Panc1 (cell line): ENCODE results near the gene RPAP3. TPM values are rescaled to one million over a fixed set of nuclear protein-coding genes. Genes with fewer than 3 reads are reported as not detected.

Experiments
- ATAC-seq: fragments of 200-7000 bp; cut with Tn5 transposase; 2 replicates; pipeline ENCODE4 v1.9.1; 2020; ENCODE audit warnings: mild to moderate bottlenecking, moderate library complexity
- BruUV-seq: library from RNA; stranded (reverse); fragments of 400-500 nt; replicated peaks from 2 replicates; lab custom pipeline; 2021; lab: Mats Ljungman, UMichigan
- CTCF ChIA-PET: fragments of 300-600 bp; sonication (Branson Sonifier 250); formaldehyde crosslinking; loops from one replicate; lab custom pipeline; 2022; ENCODE audit warnings: antibody characterized with exemption; lab: Charles Lee
- POLR2A ChIA-PET: fragments of 300-600 bp; sonication (Branson Sonifier 250); formaldehyde crosslinking; loops from one replicate; lab custom pipeline; 2022; ENCODE audit warnings: antibody characterized with exemption; lab: Charles Lee
- DNase-seq: peaks from one replicate; pipeline ENCODE4 v3.0.0-alpha.2; 2010; ENCODE audit warnings: low read depth, low spot score
- H3K27ac ChIP-seq: 2 replicates; pipeline ENCODE4 v1.5.1; 2011; ENCODE audit warnings: mild to moderate bottlenecking, low read length, inconsistent platforms
- H3K27me3 ChIP-seq: fragments of 200-500 bp; sonication (Bioruptor generic); 2 replicates; pipeline ENCODE4 v1.6.0; 2014; ENCODE audit warnings: low read length, inconsistent platforms; ENCODE audit not compliant: control insufficient read depth, insufficient read depth
- H3K36me3 ChIP-seq: fragments of 200-500 bp; sonication (Bioruptor generic); 2 replicates; pipeline ENCODE4 v1.5.1; 2014; ENCODE audit warnings: inconsistent platforms, mild to moderate bottlenecking, low read length, moderate library complexity; ENCODE audit not compliant: control insufficient read depth, insufficient read depth
- H3K4me1 ChIP-seq: 2 replicates; pipeline ENCODE4 v1.5.1; 2011; ENCODE audit warnings: inconsistent platforms, mild to moderate bottlenecking, low read length, moderate library complexity; ENCODE audit not compliant: control insufficient read depth, insufficient read depth
- H3K4me3 ChIP-seq, 2 experiments: 2 replicates each; pipeline ENCODE4 v1.5.1; 2011 to 2012; ENCODE audit warnings: low read depth in 2 of 2, low read length in 2 of 2, mild to moderate bottlenecking in 2 of 2, inconsistent platforms in 1 of 2, moderate library complexity in 1 of 2
- H3K9me3 ChIP-seq: fragments of 200-500 bp; sonication (Bioruptor generic); 2 replicates; pipeline ENCODE4 v1.5.1; 2014; ENCODE audit warnings: low read depth, mild to moderate bottlenecking, inconsistent platforms, low read length, moderate library complexity; ENCODE audit not compliant: control insufficient read depth, insufficient read depth
- CTCF ChIP-seq: fragments of 450-650 bp; IDR thresholded peaks from 2 replicates; pipeline ENCODE4 v1.5.1; 2017; ENCODE audit warnings: mild to moderate bottlenecking
- POLR2AphosphoS5 ChIP-seq: IDR thresholded peaks from 2 replicates; pipeline ENCODE4 v1.6.1; 2012; ENCODE audit warnings: mild to moderate bottlenecking, low read depth, low read length, moderate library complexity
- REST ChIP-seq, 2 experiments: IDR thresholded peaks; 2 replicates each; pipeline ENCODE4 v1.6.1; 2011 to 2012; ENCODE audit warnings: low read depth in 2 of 2, control low read depth in 1 of 2, low read length in 1 of 2, mild to moderate bottlenecking in 1 of 2, moderate library complexity in 1 of 2; ENCODE audit not compliant: insufficient read depth in 1 of 2
- SIN3A ChIP-seq: IDR thresholded peaks from 2 replicates; pipeline ENCODE4 v1.6.1; 2012; ENCODE audit warnings: low read depth, mild to moderate bottlenecking, low read length, moderate library complexity, borderline replicate concordance; ENCODE audit not compliant: insufficient read depth
- TCF7L2 ChIP-seq: IDR thresholded peaks from 2 replicates; pipeline ENCODE4 v1.6.1; 2011; ENCODE audit warnings: mild to moderate bottlenecking, low read depth, low read length, inconsistent platforms
- in situ Hi-C: cut with HindIII; loops from 2 replicates; pipeline ENCODE4 v1.10.0; 2016; ENCODE audit warnings: low sequenced_read_pairs, low pct_unique_long_range_greater_than_20kb
- intact Hi-C: fragments of 100-400 bp; cut with micrococcal nuclease; formaldehyde crosslinking; loops from one replicate; pipeline ENCODE4 v1.10.0; 2022; ENCODE audit not compliant: unreplicated experiment
- total RNA-seq: library from RNA; stranded (reverse); gene quantifications from one replicate; pipeline ENCODE4 v1.2.1, GENCODE V29; 2021; ENCODE audit not compliant: unreplicated experiment

Gene RPAP3
- total RNA-seq, 1 experiment from 2014 or later, result 47.3 TPM

GRCh38 chr12:47698631-47699030 lies 7.2 kb downstream of the RPAP3 start:
- Histone ChIP-seq H3K27ac (no peak overlapping the region), H3K36me3 (peaks cover 18% of the 10 kb centered on the region), H3K9me3 (no peaks in the 10 kb centered on the region), H3K4me1 (no peaks in the 10 kb centered on the region), H3K27me3 (no peaks in the 10 kb centered on the region), H3K4me3 (no peak overlapping the region)
- ATAC-seq (no peak), DNase-seq (no peak)
- intact Hi-C loops (no loop called here), in situ Hi-C loops (no loop called here)
- BruUV-seq, result no TSS peak
- TF ChIP-seq CTCF, result no peak
- ChIA-PET POLR2A (no interaction called here), CTCF (no interaction called here)

- no peaks in the 10 kb centered on the region for H3K27me3 ChIP-seq
- DNase-seq (no peak), ATAC-seq (no peak)
- H3K4me1 ChIP-seq, result no peaks in the 10 kb centered on the region
- H3K4me3 ChIP-seq, result no peak overlapping the region
- H3K9me3 ChIP-seq, result no peaks in the 10 kb centered on the region
- H3K27ac ChIP-seq, result no peak overlapping the region
- in situ Hi-C loops, result no loop called here
- peaks cover 20% of the 10 kb centered on the region for H3K36me3 ChIP-seq
- TF ChIP-seq SIN3A (no peak), TCF7L2 (no peak), POLR2AphosphoS5 (no peak), REST (IDR thresholded peaks at IDR 0.05; ENCODE audit: insufficient read depth in 1 of 2, low read depth in 2 of 2, low read length in 1 of 2) (no peak), CTCF (no peak)
- POLR2A ChIA-PET, result no interaction called here
- no TSS peak for BruUV-seq
- CTCF ChIA-PET, result interaction anchor here (0.6 kb wide), 1 partner anchor 11 kb away, joined by 4 read pairs; no protein-coding TSS in a partner anchor
- intact Hi-C loops, result no loop called here
These were observed 7.8 kb downstream of the RPAP3 start for GRCh38 chr12:47698055-47698454.
